Left ventricle myocardium superior (tissue), 1 donor: ENCODE measurements around the gene DUS3L. TPM values are rescaled to one million over a fixed set of nuclear protein-coding genes. Genes with fewer than 3 reads are reported as not detected.

ENCODE experiments used
- ATAC-seq: fragments of 200-7000 bp; cut with Tn5 transposase; one replicate; pipeline ENCODE4 v1.9.1; 2020; ENCODE audit warnings: mild to moderate bottlenecking, moderate library complexity
- DNase-seq: peaks from one replicate; pipeline ENCODE4 v3.0.0-alpha.2; 2020
- intact Hi-C: fragments of 100-400 bp; cut with micrococcal nuclease; formaldehyde crosslinking; loops from one replicate; pipeline ENCODE4 v1.11.0; 2022
- long read RNA-seq: library from polyadenylated mRNA; unstranded; transcript quantifications from one replicate; pipeline ENCODE4 v2.0.0, GENCODE V29; 2021
- total RNA-seq: library from RNA; stranded (reverse); fragmentation: NEBNext Ultra II Directional; extraction: Animal tissue kit (Norgen Biotek cat#: 25700); gene quantifications from one replicate; pipeline ENCODE4 v1.2.1, GENCODE V29; 2021
- donor health status: DM: no; HTN: yes; CAD: no; lungs with severe emphysema.

Gene DUS3L
- total RNA-seq, result 14.3 TPM
- long read RNA-seq, transcript DUS3L-201 (13 exons, 2,113 nt), result major isoform, 11 of 25 reads
- long read RNA-seq, partial matches to known transcripts, result 8 of 25 reads
- long read RNA-seq, other reads (novel, unspliced or antisense), result 6 of 25 reads

- intact Hi-C loops, result loop anchor here (5.0 kb wide), 1 partner anchor 69 kb away; the partner anchor contains the start of genes CATSPERD and LONP1
- peak; percentile 98 for DNase-seq
- peak; percentile 96 for ATAC-seq
These were observed at the start of gene DUS3L for GRCh38 chr19:5790559-5791520. DUS3L (minus strand) TSS chr19:5791163; CDS start chr19:5791141, 22 bp downstream.

GRCh38 chr19:5839065-5840017 is 48.4 kb upstream of the DUS3L start, which contains the start of gene FUT6:
FUT6 (minus strand) TSS chr19:5839702; CDS start chr19:5832567, 7,135 bp downstream.
- no peak for DNase-seq
- intact Hi-C loops, result no loop called here
- ATAC-seq, result no peak

GRCh38 chr19:5838353-5839064 is 47.5 kb upstream of the DUS3L start:
- no peak for ATAC-seq
- intact Hi-C loops, result no loop called here
- no peak for DNase-seq

- intact Hi-C loops, result no loop called here
These were observed 46.9 kb upstream of the DUS3L start for GRCh38 chr19:5837761-5838352.

GRCh38 chr19:5832527-5833216 is 41.7 kb upstream of the DUS3L start:
- DNase-seq (no peak), ATAC-seq (no peak)
- intact Hi-C loops, result no loop called here

More at GRCh38 chr19:5837761-5838352, 46.9 kb upstream of the DUS3L start:
- ATAC-seq (no peak), DNase-seq (no peak)

GRCh38 chr19:5832061-5832460 is 41.1 kb upstream of the DUS3L start:
- DNase-seq (no peak), ATAC-seq (no peak)

GRCh38 chr19:5831159-5831558 is 40.2 kb upstream of the DUS3L start:
- DNase-seq (no peak), ATAC-seq (no peak)
- intact Hi-C loops, result no loop called here

More at GRCh38 chr19:5832061-5832460, 41.1 kb upstream of the DUS3L start:
- intact Hi-C loops, result no loop called here

GRCh38 chr19:5829567-5830310 is 38.8 kb upstream of the DUS3L start:
- ATAC-seq (no peak), DNase-seq (no peak)
- intact Hi-C loops, result no loop called here

- intact Hi-C loops, result no loop called here
- DNase-seq (peak; percentile 68), ATAC-seq (peak; percentile 73)
These were observed 38.0 kb upstream of the DUS3L start for GRCh38 chr19:5828661-5829566.

- peak; percentile 91 for DNase-seq
- peak; percentile 73 for ATAC-seq
- intact Hi-C loops, result no loop called here
These were observed 37.1 kb upstream of the DUS3L start for GRCh38 chr19:5827891-5828660.

GRCh38 chr19:5827342-5827890 is 36.5 kb upstream of the DUS3L start:
- no peak for ATAC-seq
- no peak for DNase-seq
- intact Hi-C loops, result no loop called here

- ATAC-seq (peak; percentile 45), DNase-seq (peak; percentile 80)
- intact Hi-C loops, result no loop called here
These were observed 35.8 kb upstream of the DUS3L start for GRCh38 chr19:5826531-5827341.

GRCh38 chr19:5825178-5825577 is 34.2 kb upstream of the DUS3L start:
- ATAC-seq (no peak), DNase-seq (no peak)
- intact Hi-C loops, result no loop called here

- DNase-seq (no peak), ATAC-seq (no peak)
- intact Hi-C loops, result no loop called here
These were observed 33.8 kb upstream of the DUS3L start for GRCh38 chr19:5824751-5825150.
